ENCODE results near the gene MAST4. TPM values are rescaled to one million over a fixed set of nuclear protein-coding genes. Genes with fewer than 3 reads are reported as not detected.

MAST4 gene
- total and polyA plus RNA-seq, 2 of the 8 experiments (the other 6 are each of a cell fraction or from before 2014, with no cell fraction given): 1.5 to 2.6 TPM

DNA sequence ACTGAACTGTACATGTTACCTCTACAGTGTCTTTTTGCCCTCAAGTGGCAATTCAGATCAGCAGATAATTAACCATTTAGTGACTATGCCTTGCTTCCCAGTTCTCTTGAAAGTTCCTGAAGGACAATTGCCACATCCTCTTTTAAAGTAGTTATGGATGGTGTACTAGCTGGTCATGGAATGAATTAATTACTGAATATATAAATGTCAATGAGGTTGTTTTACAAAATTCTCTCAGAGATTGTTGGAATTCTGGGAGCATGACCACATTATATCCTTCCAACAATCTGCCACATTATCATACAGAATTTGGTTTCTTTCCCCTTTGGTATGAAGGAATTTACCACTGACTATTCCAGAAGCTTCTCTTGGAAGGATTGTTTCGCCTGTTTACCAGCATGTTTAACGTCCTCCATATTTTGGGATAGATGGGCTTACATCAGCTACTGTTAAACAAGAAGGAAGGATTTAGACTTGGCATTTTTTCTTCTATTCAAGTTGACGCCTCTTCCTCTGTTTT is 424.0 kb downstream of the MAST4 start:
- ChIA-PET CTCF (ENCODE audit: partially characterized antibody) (no interaction called here), POLR2A (ENCODE audit: partially characterized antibody) (no interaction called here)
- Histone ChIP-seq H3K4me3 (ENCODE audit: extremely low read depth in 1 of 4, insufficient read depth in 2 of 4, low read depth in 3 of 4, low read length in 4 of 4) (no peak overlapping the region), H3K4ac (replicated peaks; ENCODE audit: insufficient read length, low read depth, low read length) (no peak overlapping the region), H2BK20ac (ENCODE audit: low read length) (no peak overlapping the region), H2BK5ac (ENCODE audit: low read depth, low read length) (no peak overlapping the region), H3K79me1 (ENCODE audit: low read depth, low read length) (no peaks in the 10 kb centered on the region), H2BK15ac (ENCODE audit: low read length) (no peak overlapping the region), H3K27me3 (replicated peaks in 1 of 4; ENCODE audit: control insufficient read depth in 3 of 4, extremely low read depth in 1 of 4, insufficient read depth in 3 of 4, low read length in 3 of 4) (no peaks in the 10 kb centered on the region), H3K27ac (ENCODE audit: low read depth, low read length) (no peak overlapping the region), H3K23me2 (ENCODE audit: low read depth, low read length) (no peaks in the 10 kb centered on the region), H3K23ac (ENCODE audit: insufficient read length) (no peak overlapping the region), H4K91ac (replicated peaks; ENCODE audit: insufficient read length, low read length) (no peak overlapping the region), H3K4me1 (replicated peaks in 1 of 4; ENCODE audit: control insufficient read depth in 3 of 4, insufficient read depth in 4 of 4, low read length in 3 of 4) (peaks cover 0 to 2% (median 0%) of the 10 kb centered on the region in 4 experiments; a peak in 1 of 7 replicates), H3K9ac (replicated peaks in 1 of 4; ENCODE audit: extremely low read depth in 1 of 4, low read depth in 3 of 4, low read length in 3 of 4) (no peak overlapping the region), H4K20me1 (replicated peaks in 1 of 2; ENCODE audit: control insufficient read depth in 1 of 2, insufficient read depth in 2 of 2, low read length in 2 of 2) (no peaks in the 10 kb centered on the region), H3K56ac (replicated peaks; ENCODE audit: insufficient read length, low read depth, low read length) (no peak overlapping the region), H2BK12ac (ENCODE audit: low read depth, low read length) (no peak overlapping the region), H3K79me2 (ENCODE audit: control insufficient read depth in 1 of 2, insufficient read depth in 2 of 2, low read length in 2 of 2) (no peaks in the 10 kb centered on the region), H3K36me3 (ENCODE audit: control insufficient read depth in 2 of 4, insufficient read depth in 4 of 4, low read length in 3 of 4) (no peaks in the 10 kb centered on the region), H2BK120ac (replicated peaks; ENCODE audit: low read depth, low read length) (no peak overlapping the region), H3K18ac (ENCODE audit: extremely low read depth, low read length) (no peak overlapping the region), H3K4me2 (ENCODE audit: insufficient read depth in 1 of 2, low read depth in 2 of 2, low read length in 2 of 2) (no peak overlapping the region), H3K14ac (ENCODE audit: insufficient read length) (no peak overlapping the region), H4K5ac (ENCODE audit: insufficient read length, low read depth, low read length) (no peak overlapping the region), H4K8ac (ENCODE audit: extremely low read depth, insufficient read depth, low read length) (no peak overlapping the region), H2AFZ (ENCODE audit: low read length) (no peak overlapping the region), H2AK5ac (ENCODE audit: low read depth, low read length) (no peak overlapping the region), H3K9me3 (ENCODE audit: insufficient read depth in 2 of 2, low read depth in 1 of 2, low read length in 1 of 2) (no peaks in the 10 kb centered on the region)
- DNase-seq (ENCODE audit: low read depth in 1 of 2, low spot score in 2 of 2) (no peak), FAIRE-seq (no peak)
- WGBS, 2 experiments (ENCODE audit: extremely low coverage in 1 of 2, insufficient coverage in 1 of 2, insufficient read length in 1 of 2, insufficient replicate concordance in 2 of 2, low coverage in 1 of 2, low lambda C conversion rate in 2 of 2, missing lambda C conversion rate in 1 of 2): 94% methylated on average over 3 of the region's 3 CpGs; no CpG with 5 or more reads in 1 of the 2 experiments
- TF ChIP-seq NANOG (IDR thresholded peaks at IDR 0.05; ENCODE audit: insufficient read depth, low read depth, low read length, poor library complexity, severe bottlenecking) (no peak), SIN3A (conservative IDR thresholded peaks at IDR 0.05 in 1 of 2, IDR thresholded peaks at IDR 0.05 in 1 of 2; ENCODE audit: low read depth in 1 of 2, low read length in 2 of 2) (no peak)
- TF ChIP-seq, protein P1, sequence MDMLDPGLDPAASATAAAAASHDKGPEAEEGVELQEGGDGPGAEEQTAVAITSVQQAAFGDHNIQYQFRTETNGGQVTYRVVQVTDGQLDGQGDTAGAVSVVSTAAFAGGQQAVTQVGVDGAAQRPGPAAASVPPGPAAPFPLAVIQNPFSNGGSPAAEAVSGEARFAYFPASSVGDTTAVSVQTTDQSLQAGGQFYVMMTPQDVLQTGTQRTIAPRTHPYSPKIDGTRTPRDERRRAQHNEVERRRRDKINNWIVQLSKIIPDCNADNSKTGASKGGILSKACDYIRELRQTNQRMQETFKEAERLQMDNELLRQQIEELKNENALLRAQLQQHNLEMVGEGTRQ (IDR thresholded peaks at IDR 0.05; ENCODE audit: low read length): no peak

All from H1 (cell line).